A549 (cell line): ENCODE data around the gene TRAPPC12. TPM values are rescaled to one million over a fixed set of nuclear protein-coding genes. Genes with fewer than 3 reads are reported as not detected.

Experiments used
- ATAC-seq, 2 experiments: fragments of 200-7000 bp in 1 of 2; fragments of >200 bp in 1 of 2; cut with Nextera tagmentation in 1 of 2; cut with Tn5 transposase in 1 of 2; 3 replicates each; pipeline versions ENCODE4 v1.8.0 to v1.9.1; 2018 to 2020; ENCODE audit warnings: mild to moderate bottlenecking in 1 of 2, moderate library complexity in 1 of 2
- CTCF ChIA-PET: fragments of 300-600 bp; sonication (Branson Sonifier 250); formaldehyde crosslinking; extraction: SDS; loops from one replicate; lab custom pipeline; 2021; ENCODE audit warnings: antibody characterized with exemption, inconsistent platforms; lab: Yijun Ruan, JAX
- POLR2A ChIA-PET: fragments of 350-600 bp; formaldehyde crosslinking; extraction: SDS; loops from one replicate; lab custom pipeline; 2021; ENCODE audit warnings: antibody characterized with exemption, inconsistent platforms; lab: Yijun Ruan, JAX
- DNase-seq, 2 experiments: peaks; one replicate each; pipeline versions ENCODE4 v3.0.0 to v3.0.0-alpha.2; 2011 to 2016; ENCODE audit warnings: low read depth in 1 of 2, low spot score in 1 of 2
- FAIRE-seq: peaks from 2 replicates; lab custom pipeline; 2011; peaks lifted over from hg19 to GRCh38; lab: Jason Lieb, UNC
- H3K27ac ChIP-seq, 2 experiments: fragments of >200 bp; sonication (Bioruptor Twin); formaldehyde crosslinking; 3 replicates each; pipeline ENCODE4 v1.5.1; 2016 to 2017
- H3K4me1 ChIP-seq: fragments of >200 bp; sonication (Bioruptor Twin); formaldehyde crosslinking; 3 replicates; pipeline ENCODE4 v1.6.1; 2016
- H3K4me2 ChIP-seq: fragments of >200 bp; sonication (Bioruptor Twin); formaldehyde crosslinking; 3 replicates; pipeline ENCODE4 v1.6.1; 2016
- H3K4me3 ChIP-seq: fragments of >200 bp; sonication (Bioruptor Twin); formaldehyde crosslinking; 3 replicates; pipeline ENCODE4 v1.5.1; 2016
- H3K9me3 ChIP-seq: fragments of >200 bp; sonication (Bioruptor Twin); formaldehyde crosslinking; 3 replicates; pipeline ENCODE4 v1.6.1; 2016
- EHF ChIP-seq: fragments of 250-450 bp; sonication (Bioruptor Pico); IDR thresholded peaks from 2 replicates; pipeline ENCODE4 v1.5.0; 2020; ENCODE audit warnings: mild to moderate bottlenecking
- EHMT2 ChIP-seq: fragments of 200-600 bp; sonication (generic); IDR thresholded peaks from 2 replicates; pipeline ENCODE4 v1.6.1; 2016; ENCODE audit warnings: antibody characterized with exemption, low read depth, mild to moderate bottlenecking, moderate library complexity
- ESRRA ChIP-seq: fragments of 150-350 bp; IDR thresholded peaks from 2 replicates; pipeline ENCODE4 v1.6.1; 2014; ENCODE audit warnings: mild to moderate bottlenecking, low read length, borderline replicate concordance
- FOSB ChIP-seq: fragments of 250-450 bp; sonication (Bioruptor Pico); IDR thresholded peaks from 2 replicates; pipeline ENCODE4 v1.5.0; 2020; ENCODE audit warnings: mild to moderate bottlenecking, moderate library complexity
- FOSL2 ChIP-seq, 2 experiments: fragments of 450-650 bp in 1 of 2; fragments of >200 bp in 1 of 2; sonication (Bioruptor Twin) in 1 of 2; formaldehyde crosslinking; IDR thresholded peaks; 2 replicates each; pipeline versions ENCODE4 v1.5.0 to v1.6.1; 2016 to 2020; ENCODE audit warnings: mild to moderate bottlenecking in 1 of 2, moderate library complexity in 1 of 2
- GATA3 ChIP-seq: IDR thresholded peaks from 2 replicates; pipeline ENCODE4 v1.6.1; 2012; ENCODE audit warnings: borderline replicate concordance
- HDAC2 ChIP-seq: fragments of 200-600 bp; sonication (generic); IDR thresholded peaks from 2 replicates; pipeline ENCODE4 v1.6.1; 2016
- JUNB ChIP-seq: fragments of >200 bp; sonication (Bioruptor Twin); formaldehyde crosslinking; IDR thresholded peaks from 2 replicates; pipeline ENCODE4 v1.6.1; 2016
- KDM5A ChIP-seq: fragments of 200-600 bp; sonication (generic); IDR thresholded peaks from 2 replicates; pipeline ENCODE4 v1.6.1; 2016; ENCODE audit warnings: antibody characterized with exemption, mild to moderate bottlenecking
- MAFK ChIP-seq: fragments of 450-650 bp; IDR thresholded peaks from 2 replicates; pipeline ENCODE4 v1.6.1; 2014; ENCODE audit not compliant: partially characterized antibody
- POLR2A ChIP-seq: IDR thresholded peaks from 2 replicates; pipeline ENCODE4 v1.6.1; 2012; ENCODE audit warnings: mild to moderate bottlenecking, low read length
- SMC3 ChIP-seq: fragments of >200 bp; sonication (Bioruptor Twin); formaldehyde crosslinking; IDR thresholded peaks from 3 replicates; pipeline ENCODE4 v1.6.1; 2018; ENCODE audit warnings: inconsistent platforms
- SREBF2 ChIP-seq: fragments of 450-650 bp; IDR thresholded peaks from 2 replicates; pipeline ENCODE4 v1.6.1; 2014; ENCODE audit warnings: mild to moderate bottlenecking, moderate library complexity
- TP53 ChIP-seq: fragments of 250-450 bp; sonication (Bioruptor Pico); IDR thresholded peaks from 2 replicates; pipeline ENCODE4 v1.5.0; 2021; ENCODE audit warnings: mild to moderate bottlenecking, moderate library complexity
- ZFP36 ChIP-seq: fragments of 450-650 bp; IDR thresholded peaks from 2 replicates; pipeline ENCODE4 v1.6.1; 2014; ENCODE audit warnings: borderline replicate concordance; ENCODE audit not compliant: partially characterized antibody
- ZNF302 ChIP-seq: fragments of 250-450 bp; sonication (Bioruptor Pico); IDR thresholded peaks from 2 replicates; pipeline ENCODE4 v1.9.0; 2021; ENCODE audit warnings: inconsistent platforms, mild to moderate bottlenecking, moderate library complexity
- ZSCAN20 ChIP-seq: fragments of 250-450 bp; sonication (Bioruptor Pico); IDR thresholded peaks from 2 replicates; pipeline ENCODE4 v1.8.0; 2022; ENCODE audit warnings: mild to moderate bottlenecking, moderate library complexity
- WGBS: methylation state at CpG from one replicate; pipeline ENCODE4 v1.1.6; 2017; ENCODE audit errors: missing lambda C conversion rate; 5-methylcytosine and 5-hydroxymethylcytosine counted together
- polyA plus RNA-seq, 4 experiments: library from polyadenylated mRNA; depleted of rRNA in 3 of 4; stranded (reverse); fragments of >200 nt; fragmentation: RNase III in 1 of 4; extraction: RNeasy Plus Mini Kit Qiagen cat#74134 plus additional on column Dnase treatment in 1 of 4; gene quantifications; 2 replicates in 3 of 4; 3 replicates in 1 of 4; pipeline ENCODE4 v1.2.3, GENCODE V29; 2011 to 2017
- TF ChIP-seq, protein P1 (sequence below): fragments of 250-450 bp; sonication (Bioruptor Pico); IDR thresholded peaks from 2 replicates; pipeline ENCODE4 v1.5.0; 2020; ENCODE audit warnings: low read depth, mild to moderate bottlenecking, moderate library complexity
- TF ChIP-seq, protein P2 (sequence below): fragments of 250-450 bp; sonication (Bioruptor Pico); IDR thresholded peaks from 2 replicates; pipeline ENCODE4 v1.5.0; 2021; ENCODE audit warnings: mild to moderate bottlenecking, moderate library complexity, borderline replicate concordance
- TF ChIP-seq, protein P3 (sequence below): fragments of >200 bp; sonication (Bioruptor Twin); formaldehyde crosslinking; IDR thresholded peaks from 3 replicates; pipeline ENCODE4 v1.6.1; 2016
- TF ChIP-seq, protein P4 (sequence below): fragments of 150-350 bp; IDR thresholded peaks from 2 replicates; pipeline ENCODE4 v1.6.1; 2014; ENCODE audit warnings: low read depth, mild to moderate bottlenecking, low read length
- TF ChIP-seq, protein P5 (sequence below): fragments of >200 bp; sonication (Bioruptor Twin); formaldehyde crosslinking; IDR thresholded peaks from 2 replicates; pipeline ENCODE4 v1.6.1; 2016
- TF ChIP-seq, protein P6 (sequence below): fragments of >200 bp; sonication (Bioruptor Twin); formaldehyde crosslinking; IDR thresholded peaks from 3 replicates; pipeline ENCODE4 v1.5.1; 2016

The TRAPPC12 gene
- polyA plus RNA-seq, 2 of the 4 experiments (the other 2 are of a cell fraction) = 42.3 to 55.0 TPM

DNA sequence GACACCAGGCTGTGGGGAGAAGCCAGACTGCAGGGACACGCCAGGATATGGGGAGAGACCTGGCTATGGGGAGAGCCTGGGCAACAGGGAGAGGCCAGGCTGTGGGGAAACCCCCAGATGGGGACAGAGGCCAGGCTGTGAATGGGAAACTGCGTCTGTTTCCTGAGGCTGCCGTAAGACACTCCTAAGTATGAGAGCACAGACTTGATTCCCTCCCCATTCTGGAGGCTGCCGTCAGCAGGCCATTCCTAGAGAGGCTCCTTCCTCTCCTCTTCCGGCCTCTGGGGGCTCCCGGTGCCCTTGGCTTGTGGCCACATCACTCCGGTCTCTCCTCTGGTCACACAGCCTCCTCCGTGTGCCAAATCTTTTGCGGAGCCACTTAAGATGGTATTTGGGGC is 107.5 kb downstream of the TRAPPC12 start:
- 84% methylated on average over 9 of the region's 9 CpGs for WGBS
- CTCF ChIA-PET = interaction anchor here (0.8 to 1.8 kb wide), 2 partner anchors 25 to 63 kb away, joined by 3 to 4 read pairs; no protein-coding TSS in a partner anchor
- FAIRE-seq (no peak), DNase-seq (no peak), ATAC-seq (no peak)
- no peaks in the 10 kb centered on the region for H3K9me3 ChIP-seq
- no peak overlapping the region for H3K27ac ChIP-seq
- H3K4me3 ChIP-seq = no peak overlapping the region
- no peaks in the 10 kb centered on the region for H3K4me1 ChIP-seq
- no peak overlapping the region for H3K4me2 ChIP-seq
- POLR2A ChIA-PET = no interaction called here
- TF ChIP-seq ZSCAN20 (no peak), KDM5A (no peak)
- TF ChIP-seq, protein P1, sequence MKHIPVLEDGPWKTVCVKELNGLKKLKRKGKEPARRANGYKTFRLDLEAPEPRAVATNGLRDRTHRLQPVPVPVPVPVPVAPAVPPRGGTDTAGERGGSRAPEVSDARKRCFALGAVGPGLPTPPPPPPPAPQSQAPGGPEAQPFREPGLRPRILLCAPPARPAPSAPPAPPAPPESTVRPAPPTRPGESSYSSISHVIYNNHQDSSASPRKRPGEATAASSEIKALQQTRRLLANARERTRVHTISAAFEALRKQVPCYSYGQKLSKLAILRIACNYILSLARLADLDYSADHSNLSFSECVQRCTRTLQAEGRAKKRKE (CRISPR knock-in tag) = no peak

DNA sequence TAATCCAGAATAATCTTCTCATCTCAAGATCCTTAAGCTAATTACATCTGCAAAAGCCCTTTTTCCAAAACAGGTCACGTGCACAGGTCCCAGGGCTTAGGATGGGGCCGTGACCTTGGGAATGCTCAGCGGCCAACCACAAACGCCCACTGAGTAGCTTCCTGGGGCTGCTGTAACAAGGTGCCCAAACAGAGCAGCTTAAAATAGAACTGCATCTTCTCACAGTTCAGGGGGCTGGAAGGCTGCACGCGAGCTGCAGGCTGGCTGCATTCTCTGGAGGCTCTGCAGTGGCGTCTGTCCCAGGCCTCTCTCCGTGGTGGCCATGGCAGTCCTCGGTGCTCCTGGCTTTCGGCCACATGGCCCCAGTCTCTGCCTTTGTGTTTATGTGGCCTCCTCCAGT is 107.9 kb downstream of the TRAPPC12 start:
- no peak for DNase-seq
- 87% methylated on average over 8 of the region's 10 CpGs for WGBS
- TF ChIP-seq ZFP36 = no peak
- TF ChIP-seq POLR2A = no peak
- TF ChIP-seq SREBF2 = no peak
- no peak for TF ChIP-seq FOSL2 (IDR thresholded peaks at IDR 0.05)
- no peak for TF ChIP-seq FOSL2 (CRISPR knock-in tag; IDR thresholded peaks at IDR 0.05)
- TF ChIP-seq, protein P2, sequence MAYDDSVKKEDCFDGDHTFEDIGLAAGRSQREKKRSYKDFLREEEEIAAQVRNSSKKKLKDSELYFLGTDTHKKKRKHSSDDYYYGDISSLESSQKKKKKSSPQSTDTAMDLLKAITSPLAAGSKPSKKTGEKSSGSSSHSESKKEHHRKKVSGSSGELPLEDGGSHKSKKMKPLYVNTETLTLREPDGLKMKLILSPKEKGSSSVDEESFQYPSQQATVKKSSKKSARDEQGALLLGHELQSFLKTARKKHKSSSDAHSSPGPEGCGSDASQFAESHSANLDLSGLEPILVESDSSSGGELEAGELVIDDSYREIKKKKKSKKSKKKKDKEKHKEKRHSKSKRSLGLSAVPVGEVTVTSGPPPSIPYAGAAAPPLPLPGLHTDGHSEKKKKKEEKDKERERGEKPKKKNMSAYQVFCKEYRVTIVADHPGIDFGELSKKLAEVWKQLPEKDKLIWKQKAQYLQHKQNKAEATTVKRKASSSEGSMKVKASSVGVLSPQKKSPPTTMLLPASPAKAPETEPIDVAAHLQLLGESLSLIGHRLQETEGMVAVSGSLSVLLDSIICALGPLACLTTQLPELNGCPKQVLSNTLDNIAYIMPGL = no peak
- TF ChIP-seq, protein P3, sequence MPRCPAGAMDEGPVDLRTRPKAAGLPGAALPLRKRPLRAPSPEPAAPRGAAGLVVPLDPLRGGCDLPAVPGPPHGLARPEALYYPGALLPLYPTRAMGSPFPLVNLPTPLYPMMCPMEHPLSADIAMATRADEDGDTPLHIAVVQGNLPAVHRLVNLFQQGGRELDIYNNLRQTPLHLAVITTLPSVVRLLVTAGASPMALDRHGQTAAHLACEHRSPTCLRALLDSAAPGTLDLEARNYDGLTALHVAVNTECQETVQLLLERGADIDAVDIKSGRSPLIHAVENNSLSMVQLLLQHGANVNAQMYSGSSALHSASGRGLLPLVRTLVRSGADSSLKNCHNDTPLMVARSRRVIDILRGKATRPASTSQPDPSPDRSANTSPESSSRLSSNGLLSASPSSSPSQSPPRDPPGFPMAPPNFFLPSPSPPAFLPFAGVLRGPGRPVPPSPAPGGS = no peak
- TF ChIP-seq GATA3 = no peak
- TF ChIP-seq EHMT2 = no peak
- no peak for TF ChIP-seq ZNF302
- TF ChIP-seq HDAC2 = no peak
- TF ChIP-seq EHF = no peak
- TF ChIP-seq, all 56 proteins: peak for 0
- no peak for FAIRE-seq
- no peak for ATAC-seq
- Histone ChIP-seq H3K27ac (no peak overlapping the region), H3K4me2 (no peak overlapping the region), H3K4me1 (no peaks in the 10 kb centered on the region), H3K4me3 (no peak overlapping the region), H3K9me3 (no peaks in the 10 kb centered on the region)
- ChIA-PET CTCF (interaction anchor here (0.8 to 1.8 kb wide), 2 partner anchors 25 to 64 kb away, joined by 3 to 4 read pairs; no protein-coding TSS in a partner anchor), POLR2A (no interaction called here)

DNA sequence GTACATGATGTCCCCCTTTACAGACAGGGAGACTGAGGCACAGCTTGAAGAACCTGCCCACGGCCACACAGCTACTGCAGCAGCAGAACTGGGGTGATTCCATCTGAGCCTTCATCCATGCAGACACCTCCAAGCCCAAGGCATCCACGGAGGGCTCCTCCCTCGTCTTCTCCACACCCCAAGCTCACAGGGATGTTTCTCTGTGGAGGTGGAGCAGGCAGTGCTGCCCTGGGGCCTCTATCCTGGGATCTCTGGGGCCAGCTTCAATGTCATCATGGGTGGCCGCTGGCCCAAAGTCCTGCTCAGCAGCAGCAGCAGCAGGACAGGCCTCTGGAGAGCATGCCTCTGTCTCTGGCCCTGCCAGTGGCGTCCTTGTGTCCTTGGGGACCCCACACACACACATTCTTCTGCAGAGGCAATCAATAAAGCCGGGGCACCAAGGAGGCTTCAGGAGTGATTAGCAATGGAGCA is 108.6 kb downstream of the TRAPPC12 start:
- WGBS = 61% methylated on average over 2 of the region's 6 CpGs
- no peak for ATAC-seq
- CTCF ChIA-PET = interaction anchor here (1.8 kb wide), 1 partner anchor 65 kb away, joined by 4 read pairs; no protein-coding TSS in a partner anchor
- TF ChIP-seq MAFK = no peak
- TF ChIP-seq ZFP36 = no peak
- no peak for TF ChIP-seq SMC3
- TF ChIP-seq, protein P2 = no peak
- no peak for TF ChIP-seq ESRRA
- TF ChIP-seq, protein P3 = no peak
- TF ChIP-seq JUNB = no peak
- TF ChIP-seq FOSB (CRISPR knock-in tag) = no peak
- no peak for TF ChIP-seq TP53 (CRISPR knock-in tag)
- TF ChIP-seq, protein P4, sequence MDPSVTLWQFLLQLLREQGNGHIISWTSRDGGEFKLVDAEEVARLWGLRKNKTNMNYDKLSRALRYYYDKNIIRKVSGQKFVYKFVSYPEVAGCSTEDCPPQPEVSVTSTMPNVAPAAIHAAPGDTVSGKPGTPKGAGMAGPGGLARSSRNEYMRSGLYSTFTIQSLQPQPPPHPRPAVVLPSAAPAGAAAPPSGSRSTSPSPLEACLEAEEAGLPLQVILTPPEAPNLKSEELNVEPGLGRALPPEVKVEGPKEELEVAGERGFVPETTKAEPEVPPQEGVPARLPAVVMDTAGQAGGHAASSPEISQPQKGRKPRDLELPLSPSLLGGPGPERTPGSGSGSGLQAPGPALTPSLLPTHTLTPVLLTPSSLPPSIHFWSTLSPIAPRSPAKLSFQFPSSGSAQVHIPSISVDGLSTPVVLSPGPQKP = no peak
- TF ChIP-seq, protein P5, sequence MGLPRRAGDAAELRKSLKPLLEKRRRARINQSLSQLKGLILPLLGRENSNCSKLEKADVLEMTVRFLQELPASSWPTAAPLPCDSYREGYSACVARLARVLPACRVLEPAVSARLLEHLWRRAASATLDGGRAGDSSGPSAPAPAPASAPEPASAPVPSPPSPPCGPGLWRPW = no peak
- TF ChIP-seq, protein P6, sequence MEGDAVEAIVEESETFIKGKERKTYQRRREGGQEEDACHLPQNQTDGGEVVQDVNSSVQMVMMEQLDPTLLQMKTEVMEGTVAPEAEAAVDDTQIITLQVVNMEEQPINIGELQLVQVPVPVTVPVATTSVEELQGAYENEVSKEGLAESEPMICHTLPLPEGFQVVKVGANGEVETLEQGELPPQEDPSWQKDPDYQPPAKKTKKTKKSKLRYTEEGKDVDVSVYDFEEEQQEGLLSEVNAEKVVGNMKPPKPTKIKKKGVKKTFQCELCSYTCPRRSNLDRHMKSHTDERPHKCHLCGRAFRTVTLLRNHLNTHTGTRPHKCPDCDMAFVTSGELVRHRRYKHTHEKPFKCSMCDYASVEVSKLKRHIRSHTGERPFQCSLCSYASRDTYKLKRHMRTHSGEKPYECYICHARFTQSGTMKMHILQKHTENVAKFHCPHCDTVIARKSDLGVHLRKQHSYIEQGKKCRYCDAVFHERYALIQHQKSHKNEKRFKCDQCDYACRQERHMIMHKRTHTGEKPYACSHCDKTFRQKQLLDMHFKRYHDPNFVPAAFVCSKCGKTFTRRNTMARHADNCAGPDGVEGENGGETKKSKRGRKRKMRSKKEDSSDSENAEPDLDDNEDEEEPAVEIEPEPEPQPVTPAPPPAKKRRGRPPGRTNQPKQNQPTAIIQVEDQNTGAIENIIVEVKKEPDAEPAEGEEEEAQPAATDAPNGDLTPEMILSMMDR = no peak

More for the DNA sequence above, 108.6 kb downstream of the TRAPPC12 start:
- H3K9me3 ChIP-seq = no peaks in the 10 kb centered on the region
- no peak overlapping the region for H3K27ac ChIP-seq
- H3K4me2 ChIP-seq = no peak overlapping the region
- DNase-seq (no peak), FAIRE-seq (no peak)
- H3K4me3 ChIP-seq = no peak overlapping the region
- no peaks in the 10 kb centered on the region for H3K4me1 ChIP-seq
- POLR2A ChIA-PET = no interaction called here
